HEK293 (cell line): ENCODE data around the gene NR2F1-AS1.
A peak's percentile ranks its signal among the peaks of the same experiment; 100 is the strongest.

Source experiments
- CTCF ChIA-PET: fragments of 350-600 bp; formaldehyde crosslinking; extraction: SDS; loops from one replicate; lab custom pipeline; 2021; ENCODE audit warnings: antibody characterized with exemption; lab: Yijun Ruan, JAX
- POLR2A ChIA-PET: fragments of 300-600 bp; formaldehyde crosslinking; extraction: SDS; loops from one replicate; lab custom pipeline; 2020; ENCODE audit warnings: antibody characterized with exemption, inconsistent platforms; lab: Yijun Ruan, JAX
- H3K27ac ChIP-seq: fragments of 200-500 bp; sonication (Bioruptor generic); 2 replicates; pipeline ENCODE4 v1.5.1; 2014; ENCODE audit warnings: low read depth, low read length, control low read depth, inconsistent platforms; ENCODE audit errors: extremely low read depth
- H3K36me3 ChIP-seq, 2 experiments: fragments of 200-500 bp in 1 of 2; sonication (Bioruptor generic) in 1 of 2; 1 replicate in 1 of 2; 2 replicates in 1 of 2; pipeline ENCODE4 v1.5.1; 2014 to 2017; ENCODE audit warnings: inconsistent platforms in 2 of 2, low read length in 2 of 2; ENCODE audit not compliant: control insufficient read depth in 2 of 2, insufficient read depth in 1 of 2
- H3K4me1 ChIP-seq: fragments of 200-500 bp; sonication (Bioruptor generic); 2 replicates; pipeline ENCODE4 v1.5.1; 2014; ENCODE audit warnings: mild to moderate bottlenecking, low read length, inconsistent platforms; ENCODE audit not compliant: control insufficient read depth, insufficient read depth
- H3K4me3 ChIP-seq: 2 replicates; pipeline ENCODE4 v1.5.1; 2011; ENCODE audit warnings: low read depth, mild to moderate bottlenecking, control low read depth, low read length, moderate library complexity
- H3K9me3 ChIP-seq: fragments of 200-500 bp; sonication (Bioruptor generic); 2 replicates; pipeline ENCODE4 v1.5.1; 2014; ENCODE audit warnings: low read depth, low read length, inconsistent platforms; ENCODE audit not compliant: control insufficient read depth, insufficient read depth
- FEZF1 ChIP-seq: fragments of 450-650 bp; formaldehyde crosslinking; IDR thresholded peaks from 2 replicates; pipeline ENCODE4 v1.5.1; 2016; ENCODE audit warnings: missing biosample characterization, missing genetic modification characterization
- IKZF3 ChIP-seq: fragments of 450-650 bp; IDR thresholded peaks from 2 replicates; pipeline ENCODE4 v1.5.0; 2018; ENCODE audit warnings: missing biosample characterization, mild to moderate bottlenecking, missing genetic modification characterization, moderate library complexity
- KLF10 ChIP-seq: fragments of 450-650 bp; IDR thresholded peaks from 2 replicates; pipeline ENCODE4 v1.5.1; 2018; ENCODE audit warnings: missing biosample characterization, mild to moderate bottlenecking, missing genetic modification characterization
- KLF17 ChIP-seq: fragments of 450-650 bp; formaldehyde crosslinking; IDR thresholded peaks from 2 replicates; pipeline ENCODE4 v1.5.1; 2016; ENCODE audit warnings: missing biosample characterization, missing genetic modification characterization
- KLF9 ChIP-seq: fragments of 450-650 bp; formaldehyde crosslinking; IDR thresholded peaks from 2 replicates; pipeline ENCODE4 v1.5.1; 2016; ENCODE audit warnings: missing biosample characterization, missing genetic modification characterization, low read depth
- PRDM1 ChIP-seq: fragments of 450-650 bp; formaldehyde crosslinking; IDR thresholded peaks from 2 replicates; pipeline ENCODE4; 2016; ENCODE audit warnings: missing biosample characterization, missing genetic modification characterization
- PRDM10 ChIP-seq: fragments of 450-650 bp; formaldehyde crosslinking; IDR thresholded peaks from 2 replicates; pipeline ENCODE4 v1.5.1; 2016; ENCODE audit warnings: missing biosample characterization, missing genetic modification characterization
- ZBTB17 ChIP-seq: fragments of 450-650 bp; formaldehyde crosslinking; IDR thresholded peaks from 2 replicates; pipeline ENCODE4 v1.5.1; 2016; ENCODE audit warnings: missing biosample characterization, missing genetic modification characterization
- ZBTB20 ChIP-seq: fragments of 450-650 bp; formaldehyde crosslinking; IDR thresholded peaks from 2 replicates; pipeline ENCODE4 v1.5.1; 2016; ENCODE audit warnings: missing biosample characterization, missing genetic modification characterization
- ZNF24 ChIP-seq: fragments of 450-650 bp; formaldehyde crosslinking; IDR thresholded peaks from 2 replicates; pipeline ENCODE4 v1.5.1; 2016; ENCODE audit warnings: missing biosample characterization, missing genetic modification characterization
- ZNF366 ChIP-seq: fragments of 450-650 bp; formaldehyde crosslinking; conservative IDR thresholded peaks from 2 replicates; pipeline ENCODE4 v1.5.1; 2016; ENCODE audit warnings: missing biosample characterization, missing genetic modification characterization
- ZNF501 ChIP-seq: fragments of 450-650 bp; formaldehyde crosslinking; IDR thresholded peaks from 2 replicates; pipeline ENCODE4 v1.5.1; 2016; ENCODE audit warnings: missing biosample characterization, missing genetic modification characterization
- ZNF549 ChIP-seq: fragments of 450-650 bp; IDR thresholded peaks from 2 replicates; pipeline ENCODE4 v1.5.1; 2018; ENCODE audit warnings: missing biosample characterization, missing genetic modification characterization, mild to moderate bottlenecking, inconsistent platforms, moderate library complexity
- ZNF600 ChIP-seq: fragments of 450-650 bp; formaldehyde crosslinking; IDR thresholded peaks from 2 replicates; pipeline ENCODE4 v1.5.1; 2016; ENCODE audit warnings: missing biosample characterization, missing genetic modification characterization
- ZNF610 ChIP-seq: fragments of 450-650 bp; formaldehyde crosslinking; IDR thresholded peaks from 2 replicates; pipeline ENCODE4 v1.5.1; 2016; ENCODE audit warnings: missing biosample characterization, missing genetic modification characterization, borderline replicate concordance
- ZNF692 ChIP-seq: fragments of 450-650 bp; formaldehyde crosslinking; IDR thresholded peaks from 2 replicates; pipeline ENCODE4 v1.5.1; 2016; ENCODE audit warnings: missing biosample characterization, missing genetic modification characterization
- ZNF76 ChIP-seq: fragments of 450-650 bp; formaldehyde crosslinking; IDR thresholded peaks from 2 replicates; pipeline ENCODE4; 2016; ENCODE audit warnings: low read depth, missing biosample characterization, missing genetic modification characterization, borderline replicate concordance
- ZNF843 ChIP-seq: fragments of 450-650 bp; formaldehyde crosslinking; IDR thresholded peaks from 2 replicates; pipeline ENCODE4 v1.5.1; 2016; ENCODE audit warnings: missing biosample characterization, missing genetic modification characterization
- ZSCAN30 ChIP-seq: fragments of 450-650 bp; IDR thresholded peaks from 2 replicates; pipeline ENCODE4 v1.5.1; 2018; ENCODE audit warnings: missing biosample characterization, mild to moderate bottlenecking, missing genetic modification characterization, moderate library complexity
- ZSCAN4 ChIP-seq: fragments of 450-650 bp; formaldehyde crosslinking; IDR thresholded peaks from 2 replicates; pipeline ENCODE4 v1.5.1; 2017; ENCODE audit warnings: missing biosample characterization, missing genetic modification characterization
- TF ChIP-seq, protein P1 (sequence below): fragments of 450-650 bp; formaldehyde crosslinking; IDR thresholded peaks from 2 replicates; pipeline ENCODE4 v1.5.1; 2017; ENCODE audit warnings: missing biosample characterization, missing genetic modification characterization
- TF ChIP-seq, protein P2 (sequence below): fragments of 450-650 bp; formaldehyde crosslinking; optimal IDR thresholded peaks from 2 replicates; pipeline ENCODE3; 2016; ENCODE audit warnings: missing biosample characterization, mild to moderate bottlenecking, missing genetic modification characterization

The NR2F1-AS1 gene

GRCh38 chr5:93600409-93601070 is 19.5 kb upstream of the NR2F1-AS1 start (continued):
- TF ChIP-seq KLF10 (tag by site-specific recombination): peak; percentile 69
- peak; percentile 81 for TF ChIP-seq PRDM10 (tag by site-specific recombination)
- peak; percentile 27; the same call in 1 of the 2 replicates for TF ChIP-seq ZNF843
- TF ChIP-seq, protein P1, sequence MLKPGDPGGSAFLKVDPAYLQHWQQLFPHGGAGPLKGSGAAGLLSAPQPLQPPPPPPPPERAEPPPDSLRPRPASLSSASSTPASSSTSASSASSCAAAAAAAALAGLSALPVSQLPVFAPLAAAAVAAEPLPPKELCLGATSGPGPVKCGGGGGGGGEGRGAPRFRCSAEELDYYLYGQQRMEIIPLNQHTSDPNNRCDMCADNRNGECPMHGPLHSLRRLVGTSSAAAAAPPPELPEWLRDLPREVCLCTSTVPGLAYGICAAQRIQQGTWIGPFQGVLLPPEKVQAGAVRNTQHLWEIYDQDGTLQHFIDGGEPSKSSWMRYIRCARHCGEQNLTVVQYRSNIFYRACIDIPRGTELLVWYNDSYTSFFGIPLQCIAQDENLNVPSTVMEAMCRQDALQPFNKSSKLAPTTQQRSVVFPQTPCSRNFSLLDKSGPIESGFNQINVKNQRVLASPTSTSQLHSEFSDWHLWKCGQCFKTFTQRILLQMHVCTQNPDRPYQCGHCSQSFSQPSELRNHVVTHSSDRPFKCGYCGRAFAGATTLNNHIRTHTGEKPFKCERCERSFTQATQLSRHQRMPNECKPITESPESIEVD (tag by site-specific recombination): peak; percentile 92
- 0 out of 2 replicates have a peak, but pooled peaks have one; percentile 21 for TF ChIP-seq ZNF692 (tag by site-specific recombination)
- TF ChIP-seq ZSCAN30 (tag by site-specific recombination): peak; percentile 8; the same call in 1 of the 2 replicates
- TF ChIP-seq KLF9 (tag by site-specific recombination): 0 out of 2 replicates have a peak, but pooled peaks have one; percentile 27
- peak; percentile 48 for TF ChIP-seq FEZF1

DNA sequence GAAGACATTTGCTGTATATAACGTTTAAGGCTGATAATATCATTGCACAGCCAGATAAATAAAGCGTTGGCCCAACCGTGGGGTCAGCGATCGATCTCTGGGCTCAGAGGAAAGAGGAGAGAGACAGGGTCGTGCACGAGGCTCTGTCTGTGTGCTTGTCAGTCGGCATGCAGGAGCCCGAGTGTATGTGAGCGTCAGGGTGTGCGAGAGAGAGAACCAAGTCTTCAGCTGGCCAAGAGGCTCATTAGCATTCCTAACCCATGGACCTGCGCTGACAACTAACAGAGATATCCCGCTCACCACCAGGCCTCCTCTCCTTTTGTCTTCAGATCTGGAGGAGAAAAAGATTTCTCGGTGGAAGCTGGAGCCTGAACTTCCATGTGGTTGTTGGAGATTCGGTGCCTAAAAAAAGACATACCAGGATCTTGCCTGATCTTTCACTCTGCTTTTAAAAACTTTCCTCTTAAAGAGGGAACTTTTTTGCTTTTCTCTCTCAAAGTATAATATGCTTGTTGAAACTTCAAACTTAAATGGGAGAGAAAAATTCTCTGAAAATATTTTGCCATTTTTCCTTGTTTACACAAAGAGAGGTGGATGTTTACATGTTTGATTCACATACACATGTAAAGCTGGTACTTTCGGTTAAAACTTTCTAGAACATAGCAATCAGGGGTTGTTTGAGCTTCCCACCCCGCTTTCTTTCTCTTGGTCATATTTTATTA is 18.5 kb upstream of the NR2F1-AS1 start:
- peaks cover 3 to 8% of the 10 kb centered on the region in 2 experiments; a peak in 2 of 3 replicates for H3K36me3 ChIP-seq
- H3K27ac ChIP-seq: peak overlapping the region; percentile 84
- no peak overlapping the region for H3K4me3 ChIP-seq
- H3K9me3 ChIP-seq: no peaks in the 10 kb centered on the region
- POLR2A ChIA-PET: interaction anchor here (1.4 kb wide), 1 partner anchor 13 kb away, joined by 3 read pairs; no protein-coding TSS in a partner anchor
- peaks cover 38% of the 10 kb centered on the region for H3K4me1 ChIP-seq
- CTCF ChIA-PET: interaction anchor here (0.6 to 2.6 kb wide), 2 partner anchors 201 to 713 kb away, joined by 3 to 16 read pairs; no protein-coding TSS in a partner anchor
- TF ChIP-seq ZNF24 (tag by site-specific recombination) (0 out of 2 replicates have a peak, but pooled peaks have one; percentile 4), ZNF76 (tag by site-specific recombination) (0 out of 2 replicates have a peak, but pooled peaks have one; percentile 22), PRDM1 (tag by site-specific recombination) (peak; percentile 67), ZNF610 (peak; percentile 55; the same call in 1 of the 2 replicates), IKZF3 (tag by site-specific recombination) (0 out of 2 replicates have a peak, but pooled peaks have one; percentile 15), ZNF600 (tag by site-specific recombination) (peak; percentile 60), ZBTB17 (tag by site-specific recombination) (peak; percentile 90), ZNF366 (tag by site-specific recombination) (0 out of 2 replicates have a peak, but pooled peaks have one; percentile 15), ZNF501 (tag by site-specific recombination) (0 out of 2 replicates have a peak, but pooled peaks have one; percentile 33), ZSCAN4 (tag by site-specific recombination) (peak; percentile 76), ZNF549 (tag by site-specific recombination) (no peak), ZBTB20 (tag by site-specific recombination) (no peak), KLF17 (tag by site-specific recombination) (0 out of 2 replicates have a peak, but pooled peaks have one; percentile 35)
- TF ChIP-seq, protein P2, sequence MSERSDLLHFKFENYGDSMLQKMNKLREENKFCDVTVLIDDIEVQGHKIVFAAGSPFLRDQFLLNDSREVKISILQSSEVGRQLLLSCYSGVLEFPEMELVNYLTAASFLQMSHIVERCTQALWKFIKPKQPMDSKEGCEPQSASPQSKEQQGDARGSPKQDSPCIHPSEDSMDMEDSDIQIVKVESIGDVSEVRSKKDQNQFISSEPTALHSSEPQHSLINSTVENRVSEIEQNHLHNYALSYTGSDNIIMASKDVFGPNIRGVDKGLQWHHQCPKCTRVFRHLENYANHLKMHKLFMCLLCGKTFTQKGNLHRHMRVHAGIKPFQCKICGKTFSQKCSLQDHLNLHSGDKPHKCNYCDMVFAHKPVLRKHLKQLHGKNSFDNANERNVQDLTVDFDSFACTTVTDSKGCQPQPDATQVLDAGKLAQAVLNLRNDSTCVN (tag by site-specific recombination): peak; percentile 43
